ENCODE measurements around the gene AMBRA1.

Gene AMBRA1

GRCh38 chr11:46533396-46534100 is 60.3 kb downstream of the AMBRA1 start:
- DNase-seq (ENCODE audit: low read depth in 1 of 2, low spot score in 1 of 2) = no peak
- no peak for TF ChIP-seq JUND (IDR thresholded peaks at IDR 0.05; ENCODE audit: low read depth)
- in situ Hi-C loops (cut with HindIII; ENCODE audit: low pct_unique_long_range_greater_than_20kb, low sequenced_read_pairs) = no loop called here

GRCh38 chr11:46529928-46530574 is 63.8 kb downstream of the AMBRA1 start:
- no peak for TF ChIP-seq JUND (IDR thresholded peaks at IDR 0.05; ENCODE audit: low read depth)
- in situ Hi-C loops (cut with HindIII; ENCODE audit: low pct_unique_long_range_greater_than_20kb, low sequenced_read_pairs) = no loop called here
- DNase-seq (ENCODE audit: low read depth in 1 of 2, low spot score in 1 of 2) = no peak

- peak; percentile 67 to 69 for DNase-seq (ENCODE audit: low read depth in 1 of 2, low spot score in 1 of 2)
- in situ Hi-C loops (cut with HindIII; ENCODE audit: low pct_unique_long_range_greater_than_20kb, low sequenced_read_pairs) = no loop called here
- TF ChIP-seq JUND (IDR thresholded peaks at IDR 0.05; ENCODE audit: low read depth) = no peak
Measured at GRCh38 chr11:46529095-46529905, 64.5 kb downstream of the AMBRA1 start.

GRCh38 chr11:46528445-46529094 is 65.3 kb downstream of the AMBRA1 start:
- no peak for TF ChIP-seq JUND (IDR thresholded peaks at IDR 0.05; ENCODE audit: low read depth)
- no peak for DNase-seq (ENCODE audit: low read depth in 1 of 2, low spot score in 1 of 2)
- in situ Hi-C loops (cut with HindIII; ENCODE audit: low pct_unique_long_range_greater_than_20kb, low sequenced_read_pairs) = no loop called here

- TF ChIP-seq JUND (IDR thresholded peaks at IDR 0.05; ENCODE audit: low read depth) = no peak
Measured at GRCh38 chr11:46527591-46528130, 66.2 kb downstream of the AMBRA1 start.

GRCh38 chr11:46526216-46527215 is 67.3 kb downstream of the AMBRA1 start:
- in situ Hi-C loops (cut with HindIII; ENCODE audit: low pct_unique_long_range_greater_than_20kb, low sequenced_read_pairs) = no loop called here
- no peak for DNase-seq (ENCODE audit: low read depth in 1 of 2, low spot score in 1 of 2)
- no peak for TF ChIP-seq JUND (IDR thresholded peaks at IDR 0.05; ENCODE audit: low read depth)

More at GRCh38 chr11:46527591-46528130, 66.2 kb downstream of the AMBRA1 start:
- DNase-seq (ENCODE audit: low read depth in 1 of 2, low spot score in 1 of 2) = no peak
- in situ Hi-C loops (cut with HindIII; ENCODE audit: low pct_unique_long_range_greater_than_20kb, low sequenced_read_pairs) = no loop called here

GRCh38 chr11:46524201-46524770 is 69.5 kb downstream of the AMBRA1 start:
- no peak for DNase-seq (ENCODE audit: low read depth in 1 of 2, low spot score in 1 of 2)
- TF ChIP-seq JUND (IDR thresholded peaks at IDR 0.05; ENCODE audit: low read depth) = no peak
- in situ Hi-C loops (cut with HindIII; ENCODE audit: low pct_unique_long_range_greater_than_20kb, low sequenced_read_pairs) = no loop called here

GRCh38 chr11:46523290-46523689 is 70.5 kb downstream of the AMBRA1 start:
- no peak for DNase-seq (ENCODE audit: low read depth in 1 of 2, low spot score in 1 of 2)
- in situ Hi-C loops (cut with HindIII; ENCODE audit: low pct_unique_long_range_greater_than_20kb, low sequenced_read_pairs) = no loop called here
- TF ChIP-seq JUND (IDR thresholded peaks at IDR 0.05; ENCODE audit: low read depth) = no peak

GRCh38 chr11:46522682-46523281 is 71.0 kb downstream of the AMBRA1 start:
- TF ChIP-seq JUND (IDR thresholded peaks at IDR 0.05; ENCODE audit: low read depth) = no peak
- in situ Hi-C loops (cut with HindIII; ENCODE audit: low pct_unique_long_range_greater_than_20kb, low sequenced_read_pairs) = no loop called here
- no peak for DNase-seq (ENCODE audit: low read depth in 1 of 2, low spot score in 1 of 2)

- DNase-seq (ENCODE audit: low read depth in 1 of 2, low spot score in 1 of 2) = no peak
- no peak for TF ChIP-seq JUND (IDR thresholded peaks at IDR 0.05; ENCODE audit: low read depth)
- in situ Hi-C loops (cut with HindIII; ENCODE audit: low pct_unique_long_range_greater_than_20kb, low sequenced_read_pairs) = no loop called here
Measured at GRCh38 chr11:46521961-46522681, 71.7 kb downstream of the AMBRA1 start.

Measured in T47D (cell line).